Endometrial microvascular endothelial cells (primary cell): ENCODE results near the gene NCOA3. TPM values are rescaled to one million over a fixed set of nuclear protein-coding genes. Genes with fewer than 3 reads are reported as not detected.
"Not testable (repeated sequence)": the region's sequence is repeated elsewhere in the genome, so short reads cannot be mapped to it uniquely, and the experiment has no call there.

ENCODE experiments used
- in situ Hi-C: cut with HindIII; loops from 2 replicates; pipeline ENCODE4 v1.10.0; 2017; ENCODE audit warnings: low sequenced_read_pairs, low pct_unique_long_range_greater_than_20kb; ENCODE audit errors: inconsistent ontology term
- total RNA-seq: library from RNA; depleted of rRNA; stranded (reverse); fragments of >200 nt; gene quantifications from one replicate; pipeline ENCODE4 v1.2.3, GENCODE V29; 2015; ENCODE audit errors: inconsistent ontology term

Gene NCOA3
- total RNA-seq, 1 donor from 2014 or later, result 19.0 TPM

- in situ Hi-C loops, result not testable (repeated sequence)
Observed at GRCh38 chr20:47580686-47581085, 79.0 kb downstream of the NCOA3 start.

GRCh38 chr20:47581090-47581489, 79.4 kb downstream of the NCOA3 start:
- in situ Hi-C loops, result no loop called here

- in situ Hi-C loops, result no loop called here
Observed at GRCh38 chr20:47583551-47583950, 81.9 kb downstream of the NCOA3 start.

- in situ Hi-C loops, result no loop called here
Observed at GRCh38 chr20:47585087-47585747, 83.5 kb downstream of the NCOA3 start.

- in situ Hi-C loops, result no loop called here
Observed at GRCh38 chr20:47586649-47587294, 85.1 kb downstream of the NCOA3 start.

GRCh38 chr20:47588158-47588557, 86.5 kb downstream of the NCOA3 start:
- in situ Hi-C loops, result no loop called here

GRCh38 chr20:47591231-47591630, 89.5 kb downstream of the NCOA3 start:
- in situ Hi-C loops, result no loop called here

GRCh38 chr20:47594157-47594556, 92.5 kb downstream of the NCOA3 start:
- in situ Hi-C loops, result no loop called here

GRCh38 chr20:47595138-47595537, 93.5 kb downstream of the NCOA3 start:
- in situ Hi-C loops, result not testable (repeated sequence)

GRCh38 chr20:47596003-47596571, 94.4 kb downstream of the NCOA3 start:
- in situ Hi-C loops, result no loop called here

GRCh38 chr20:47597090-47597489, 95.4 kb downstream of the NCOA3 start:
- in situ Hi-C loops, result no loop called here

GRCh38 chr20:47598911-47599744, 97.4 kb downstream of the NCOA3 start:
- in situ Hi-C loops, result no loop called here

GRCh38 chr20:47600967-47601547, 99.4 kb downstream of the NCOA3 start:
- in situ Hi-C loops, result loop anchor here (25.0 kb wide), 1 partner anchor 239 kb away; the partner anchor contains the start of gene ZMYND8

GRCh38 chr20:47603260-47603659, 101.6 kb downstream of the NCOA3 start:
- in situ Hi-C loops, result loop anchor here (25.0 kb wide), 1 partner anchor 241 kb away; the partner anchor contains the start of gene ZMYND8

GRCh38 chr20:47605673-47606413, 104.2 kb downstream of the NCOA3 start:
- in situ Hi-C loops, result loop anchor here (25.0 kb wide), 1 partner anchor 244 kb away; the partner anchor contains the start of gene ZMYND8

GRCh38 chr20:47606414-47606982, 104.8 kb downstream of the NCOA3 start:
- in situ Hi-C loops, result loop anchor here (25.0 kb wide), 1 partner anchor 244 kb away; the partner anchor contains the start of gene ZMYND8

GRCh38 chr20:47606983-47607613, 105.4 kb downstream of the NCOA3 start:
- in situ Hi-C loops, result loop anchor here (25.0 kb wide), 1 partner anchor 245 kb away; the partner anchor contains the start of gene ZMYND8
